ENCODE results near the gene IDUA.

GRCh38 chr4:952881-953573 is 33.8 kb upstream of the IDUA start:
- TF ChIP-seq EZH2 (IDR thresholded peaks at IDR 0.05; ENCODE audit: insufficient read depth, poor library complexity, severe bottlenecking) (no peak), EZH2phosphoT487 (IDR thresholded peaks at IDR 0.05; ENCODE audit: insufficient read depth, low read depth) (no peak)
